ENCODE data around the gene CACNA2D4.

CACNA2D4 gene

DNA sequence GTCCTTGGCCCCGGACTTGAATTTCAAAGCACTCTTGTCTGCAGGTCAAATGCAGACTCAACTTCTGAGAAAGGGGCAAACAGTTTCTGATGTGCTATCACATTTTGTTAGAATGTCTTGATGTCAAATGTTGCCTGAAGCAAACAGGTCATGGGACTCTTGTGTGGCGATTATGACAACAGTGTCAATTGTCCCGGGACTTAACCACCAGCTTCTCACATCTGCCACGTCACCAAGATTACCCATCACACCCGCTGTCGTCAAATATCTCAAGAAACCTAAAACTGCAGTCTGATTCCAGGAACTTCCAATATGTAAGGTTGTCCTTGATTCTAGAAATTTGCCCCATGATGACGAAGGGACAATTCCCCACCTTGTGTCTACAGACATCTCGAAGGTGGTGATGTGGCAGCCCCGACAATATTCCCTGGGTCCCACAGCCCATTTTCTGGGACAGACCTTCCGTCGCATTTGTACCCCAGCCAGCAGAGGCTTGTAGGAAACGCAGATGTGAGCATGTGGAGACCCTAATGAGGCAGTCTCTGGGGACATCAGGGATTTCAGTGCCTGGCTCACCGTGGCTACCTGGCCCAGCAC lies 76.8 kb downstream of the CACNA2D4 start:
- Mint-ChIP-seq H3K36me3 (ENCODE audit: low read depth) (no peaks in the 10 kb centered on the region), H3K4me1 (ENCODE audit: low read depth) (no peaks in the 10 kb centered on the region), H3K27ac (no peak overlapping the region), H3K27me3 (ENCODE audit: low read depth) (no peaks in the 10 kb centered on the region), H3K9me3 (no peaks in the 10 kb centered on the region), H3K4me3 (no peak overlapping the region)
- DNase-seq (ENCODE audit: low spot score): no peak

DNA sequence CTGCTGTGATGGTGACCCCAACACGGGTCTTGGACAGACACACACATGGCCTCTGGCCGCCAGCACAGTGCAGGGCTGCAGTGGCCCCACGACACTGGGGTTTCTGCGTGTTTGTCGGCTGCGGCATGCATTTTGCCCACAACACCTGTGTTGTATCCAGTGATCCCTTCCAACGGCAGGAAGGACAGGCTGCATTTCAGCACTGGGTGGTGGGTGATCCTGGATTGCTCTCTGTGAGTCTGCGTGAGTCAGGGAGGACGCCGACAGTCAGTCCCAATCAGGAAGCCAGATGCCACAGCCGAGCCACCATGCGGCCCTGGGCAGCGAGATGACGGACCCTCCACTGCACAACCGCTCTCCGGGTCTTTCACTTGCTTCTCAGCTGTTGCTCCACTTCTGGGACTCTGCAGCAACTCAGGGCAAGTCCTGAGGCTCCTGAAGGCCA lies 77.4 kb downstream of the CACNA2D4 start:
- Mint-ChIP-seq H3K4me1 (ENCODE audit: low read depth) (no peaks in the 10 kb centered on the region), H3K36me3 (ENCODE audit: low read depth) (no peaks in the 10 kb centered on the region), H3K27me3 (ENCODE audit: low read depth) (no peaks in the 10 kb centered on the region), H3K9me3 (no peaks in the 10 kb centered on the region), H3K27ac (no peak overlapping the region), H3K4me3 (no peak overlapping the region)
- DNase-seq (ENCODE audit: low spot score): no peak

DNA sequence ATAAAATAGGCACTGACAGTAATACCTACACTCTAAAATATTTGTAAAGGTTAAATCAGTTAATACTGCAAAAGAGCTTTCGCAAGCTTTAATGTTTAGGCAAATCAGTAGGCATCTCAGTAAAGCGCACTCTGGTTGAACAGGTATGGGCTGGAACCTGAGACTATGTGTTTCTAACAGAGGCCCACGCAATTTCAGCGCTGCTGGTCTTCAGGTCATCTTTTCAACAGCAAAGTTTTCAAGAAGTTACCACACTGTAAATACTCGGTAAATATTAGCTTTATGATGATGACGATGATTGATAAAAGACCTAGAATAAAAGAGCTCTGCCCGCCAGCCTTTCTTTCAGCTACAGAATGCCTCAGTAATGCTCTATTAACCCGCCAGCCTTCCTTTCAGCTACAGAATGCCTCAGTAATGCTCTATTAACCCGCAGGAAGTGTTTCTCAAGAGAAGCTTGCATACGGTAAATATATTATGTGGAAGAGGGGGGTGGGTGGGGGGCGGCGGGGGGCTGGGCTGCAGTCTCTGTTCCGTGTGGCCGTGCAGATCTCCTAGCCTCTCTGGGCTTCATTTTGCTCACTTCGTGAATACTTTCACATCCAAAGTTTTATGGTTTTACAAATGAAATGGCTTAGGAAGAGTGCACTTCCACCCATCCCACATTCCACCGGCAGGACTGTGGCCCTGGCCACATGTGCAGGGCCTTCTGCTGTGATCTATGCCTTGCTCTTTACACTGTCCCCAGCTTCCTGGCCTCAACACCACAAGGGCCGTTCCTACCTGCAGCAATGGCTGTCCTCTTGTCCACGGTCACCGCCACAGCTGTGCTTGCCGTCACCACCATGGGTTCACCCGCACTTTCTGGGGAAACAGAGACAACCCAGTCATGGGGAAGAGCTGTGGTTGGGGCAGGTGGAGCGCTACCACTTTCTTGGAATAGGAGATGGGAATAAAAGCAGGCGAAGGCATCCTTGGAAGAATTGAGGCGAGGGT lies 78.2 kb downstream of the CACNA2D4 start:
- H3K4me3 Mint-ChIP-seq: no peak overlapping the region
- no peaks in the 10 kb centered on the region for H3K9me3 Mint-ChIP-seq
- no peaks in the 10 kb centered on the region for H3K36me3 Mint-ChIP-seq (ENCODE audit: low read depth)
- H3K4me1 Mint-ChIP-seq (ENCODE audit: low read depth): no peaks in the 10 kb centered on the region
- H3K27me3 Mint-ChIP-seq (ENCODE audit: low read depth): no peaks in the 10 kb centered on the region
- no peak for DNase-seq (ENCODE audit: low spot score)
- no peak overlapping the region for H3K27ac Mint-ChIP-seq

DNA sequence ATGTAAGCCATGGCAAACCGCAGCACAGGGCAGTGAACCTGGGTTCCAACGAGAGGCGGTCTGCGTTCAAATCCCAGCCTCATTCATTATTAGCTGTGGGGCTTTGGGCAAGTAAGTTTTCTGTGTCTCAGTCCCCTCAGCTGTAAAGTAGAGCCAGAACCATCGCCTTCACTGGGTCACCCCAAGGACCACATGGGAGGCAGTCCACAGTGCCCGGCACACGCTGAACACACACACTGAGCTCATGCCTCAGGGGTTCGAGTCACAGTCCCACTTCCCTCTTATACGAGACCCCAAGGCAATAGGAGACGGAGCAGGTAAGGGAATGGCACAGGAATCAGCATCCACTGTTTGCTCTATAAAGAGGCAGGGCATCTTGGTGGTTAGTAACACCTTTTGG lies 79.0 kb downstream of the CACNA2D4 start:
- H3K4me3 Mint-ChIP-seq: no peak overlapping the region
- no peaks in the 10 kb centered on the region for H3K27me3 Mint-ChIP-seq (ENCODE audit: low read depth)
- no peaks in the 10 kb centered on the region for H3K9me3 Mint-ChIP-seq
- H3K36me3 Mint-ChIP-seq (ENCODE audit: low read depth): no peaks in the 10 kb centered on the region
- DNase-seq (ENCODE audit: low spot score): no peak
- H3K4me1 Mint-ChIP-seq (ENCODE audit: low read depth): no peaks in the 10 kb centered on the region
- H3K27ac Mint-ChIP-seq: no peak overlapping the region

DNA sequence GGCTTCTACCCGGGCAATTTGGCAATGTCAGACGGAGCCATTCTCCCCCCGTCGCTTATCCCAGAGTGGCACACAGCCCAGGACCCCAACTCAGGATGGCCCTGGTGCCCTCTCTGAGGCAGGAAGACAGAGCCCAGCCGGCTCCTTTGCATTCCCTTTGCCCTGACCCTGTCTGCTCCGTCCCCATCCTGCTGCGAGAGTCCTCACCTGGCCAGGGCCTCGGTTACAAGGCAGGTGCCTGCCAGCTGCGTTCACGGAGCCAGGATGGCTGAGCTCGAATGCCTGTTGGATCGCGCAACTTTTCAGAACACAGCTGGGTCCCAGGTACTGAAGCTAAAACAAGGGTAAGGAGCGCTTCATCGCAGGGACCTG lies 79.5 kb downstream of the CACNA2D4 start:
- Mint-ChIP-seq H3K4me1 (ENCODE audit: low read depth) (no peaks in the 10 kb centered on the region), H3K4me3 (no peak overlapping the region), H3K27me3 (ENCODE audit: low read depth) (no peaks in the 10 kb centered on the region), H3K9me3 (no peaks in the 10 kb centered on the region), H3K27ac (no peak overlapping the region), H3K36me3 (ENCODE audit: low read depth) (no peaks in the 10 kb centered on the region)
- no peak for DNase-seq (ENCODE audit: low spot score)

DNA sequence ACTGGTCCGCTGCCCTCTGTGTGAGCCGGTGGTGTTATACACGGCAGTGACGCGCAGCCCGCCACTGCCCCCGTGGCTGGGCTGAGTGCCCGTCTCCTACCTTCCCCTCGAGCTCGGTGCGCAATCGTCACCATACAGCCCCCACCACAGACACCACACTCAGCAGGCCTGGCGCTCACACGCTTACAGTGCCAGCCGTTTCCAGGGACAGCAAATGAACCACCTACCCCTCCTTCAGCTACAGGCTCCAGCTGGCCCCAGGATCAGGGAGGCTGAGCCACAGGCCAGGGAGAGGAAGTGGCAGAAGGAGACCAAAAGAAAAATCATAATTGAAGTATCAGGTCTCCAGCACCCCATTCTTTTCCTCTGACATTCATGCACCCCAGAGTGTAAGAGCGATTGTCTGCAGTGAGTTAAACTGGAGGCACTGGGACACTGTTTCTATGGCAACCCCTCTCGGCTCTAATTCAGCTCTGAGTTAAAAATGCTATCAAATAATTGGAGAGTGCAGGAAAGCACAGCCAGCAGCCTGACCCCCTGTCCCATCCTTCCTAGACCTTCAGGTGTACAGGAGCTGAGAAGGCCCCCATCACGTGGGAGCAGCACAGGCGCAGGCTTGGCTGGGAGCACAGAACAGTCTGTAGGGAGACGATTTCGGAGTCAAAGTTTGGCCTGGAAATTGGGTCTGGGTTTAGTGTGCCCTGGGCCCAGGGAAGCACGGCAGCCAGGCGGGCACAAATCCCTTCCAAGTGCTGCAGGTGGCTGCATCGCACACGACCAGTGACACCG lies 80.1 kb downstream of the CACNA2D4 start:
- Mint-ChIP-seq H3K9me3 (no peaks in the 10 kb centered on the region), H3K36me3 (ENCODE audit: low read depth) (no peaks in the 10 kb centered on the region), H3K4me3 (no peak overlapping the region), H3K27me3 (ENCODE audit: low read depth) (no peaks in the 10 kb centered on the region), H3K27ac (no peak overlapping the region), H3K4me1 (ENCODE audit: low read depth) (no peaks in the 10 kb centered on the region)
- DNase-seq (ENCODE audit: low spot score): no peak

DNA sequence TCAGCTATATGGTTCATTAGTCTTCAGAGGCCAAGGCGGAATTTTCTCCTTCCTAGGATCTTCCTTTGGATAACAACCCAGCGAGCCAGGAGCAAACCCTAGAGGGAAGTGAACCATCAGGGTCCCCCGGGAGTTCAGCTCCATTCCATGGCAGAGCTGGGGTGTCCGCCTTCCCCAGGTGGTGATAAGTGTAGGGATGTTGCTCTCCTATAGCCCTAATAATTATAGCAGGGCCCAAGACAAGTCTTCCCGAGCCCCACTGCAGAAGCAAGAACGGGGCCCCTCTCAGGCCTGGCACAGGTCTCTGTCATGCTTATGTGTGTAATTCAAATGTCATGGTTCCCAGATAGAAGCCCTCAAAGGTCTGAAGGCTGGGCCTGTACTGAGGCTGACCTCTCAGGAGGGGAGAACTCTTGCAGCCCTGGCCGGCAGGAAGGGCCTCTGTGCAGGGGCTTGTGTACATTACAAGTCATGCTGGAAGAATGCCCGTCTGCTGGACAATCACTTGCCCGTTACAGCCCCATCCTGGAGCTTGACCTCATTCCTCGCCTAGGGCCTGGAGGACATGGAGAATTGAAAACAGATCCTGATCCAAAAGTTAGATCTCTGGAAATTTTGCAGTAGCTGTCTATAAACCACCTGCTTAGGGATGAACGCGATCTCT lies 80.8 kb downstream of the CACNA2D4 start:
- Mint-ChIP-seq H3K27ac (no peak overlapping the region), H3K27me3 (ENCODE audit: low read depth) (no peaks in the 10 kb centered on the region), H3K36me3 (ENCODE audit: low read depth) (no peaks in the 10 kb centered on the region), H3K9me3 (no peaks in the 10 kb centered on the region), H3K4me1 (ENCODE audit: low read depth) (no peaks in the 10 kb centered on the region), H3K4me3 (no peak overlapping the region)
- DNase-seq (ENCODE audit: low spot score): no peak

DNA sequence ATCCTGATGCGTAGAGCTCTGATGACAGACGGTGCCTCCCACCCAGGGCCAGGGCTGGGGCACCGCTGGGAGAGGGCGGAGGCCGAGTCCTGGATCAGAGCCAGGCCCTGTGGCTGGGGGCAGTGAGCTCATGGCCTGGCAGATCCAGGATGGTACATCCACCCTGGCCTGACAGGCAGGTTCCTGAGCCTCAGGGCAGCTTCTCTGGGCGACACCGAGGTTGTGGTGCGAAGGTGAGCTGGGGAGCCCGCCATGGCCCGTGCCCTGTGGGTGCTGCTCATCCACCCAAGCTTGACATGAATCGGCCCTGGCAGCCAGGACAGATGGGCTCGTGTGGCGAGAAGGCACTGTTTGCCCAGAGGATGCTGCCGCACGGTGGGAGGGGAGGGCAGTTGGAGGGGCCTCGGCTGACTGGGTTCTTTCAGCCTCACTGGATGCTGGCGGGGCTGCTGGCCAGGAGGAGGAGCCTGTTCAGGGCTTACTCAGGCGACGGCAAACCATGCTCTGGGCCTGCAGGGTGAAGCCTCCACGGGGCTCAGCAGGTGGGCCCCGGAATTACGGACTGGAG lies 81.5 kb downstream of the CACNA2D4 start:
- Mint-ChIP-seq H3K27ac (no peak overlapping the region), H3K4me1 (ENCODE audit: low read depth) (no peaks in the 10 kb centered on the region), H3K9me3 (no peaks in the 10 kb centered on the region), H3K4me3 (no peak overlapping the region), H3K36me3 (ENCODE audit: low read depth) (no peaks in the 10 kb centered on the region), H3K27me3 (ENCODE audit: low read depth) (peaks cover 4% of the 10 kb centered on the region)
- no peak for DNase-seq (ENCODE audit: low spot score)

DNA sequence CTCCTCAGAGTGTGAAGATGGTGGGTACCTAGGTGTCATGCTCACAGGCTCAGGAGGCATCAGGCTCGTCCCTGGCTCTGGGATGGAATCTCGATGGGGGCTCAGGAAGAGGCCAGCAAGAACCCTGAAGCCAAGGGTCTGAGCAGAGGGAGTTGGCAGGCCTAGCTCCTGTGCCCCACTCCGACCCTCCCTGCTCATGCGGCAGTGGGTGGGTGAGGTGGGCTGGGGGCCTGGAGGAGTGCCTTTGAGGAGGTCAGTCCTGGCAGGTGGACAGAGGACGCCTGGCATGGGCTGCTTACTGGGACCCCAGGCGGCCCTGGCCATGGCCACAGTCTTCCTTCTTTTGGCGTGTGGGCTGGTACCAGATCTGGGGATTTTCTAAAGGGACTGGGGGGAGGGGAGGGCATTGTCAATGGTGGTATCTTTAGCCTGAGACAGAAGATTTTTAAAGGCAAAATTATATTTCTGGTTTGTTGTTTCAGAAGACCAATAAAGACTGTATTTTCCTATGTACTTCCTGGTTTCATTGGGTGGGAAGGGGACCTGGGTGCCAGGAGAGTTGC lies 82.1 kb downstream of the CACNA2D4 start:
- H3K27ac Mint-ChIP-seq: no peak overlapping the region
- no peaks in the 10 kb centered on the region for H3K4me1 Mint-ChIP-seq (ENCODE audit: low read depth)
- peaks cover 4% of the 10 kb centered on the region for H3K27me3 Mint-ChIP-seq (ENCODE audit: low read depth)
- H3K9me3 Mint-ChIP-seq: no peaks in the 10 kb centered on the region
- H3K4me3 Mint-ChIP-seq: no peak overlapping the region
- H3K36me3 Mint-ChIP-seq (ENCODE audit: low read depth): no peaks in the 10 kb centered on the region
- DNase-seq (ENCODE audit: low spot score): no peak

DNA sequence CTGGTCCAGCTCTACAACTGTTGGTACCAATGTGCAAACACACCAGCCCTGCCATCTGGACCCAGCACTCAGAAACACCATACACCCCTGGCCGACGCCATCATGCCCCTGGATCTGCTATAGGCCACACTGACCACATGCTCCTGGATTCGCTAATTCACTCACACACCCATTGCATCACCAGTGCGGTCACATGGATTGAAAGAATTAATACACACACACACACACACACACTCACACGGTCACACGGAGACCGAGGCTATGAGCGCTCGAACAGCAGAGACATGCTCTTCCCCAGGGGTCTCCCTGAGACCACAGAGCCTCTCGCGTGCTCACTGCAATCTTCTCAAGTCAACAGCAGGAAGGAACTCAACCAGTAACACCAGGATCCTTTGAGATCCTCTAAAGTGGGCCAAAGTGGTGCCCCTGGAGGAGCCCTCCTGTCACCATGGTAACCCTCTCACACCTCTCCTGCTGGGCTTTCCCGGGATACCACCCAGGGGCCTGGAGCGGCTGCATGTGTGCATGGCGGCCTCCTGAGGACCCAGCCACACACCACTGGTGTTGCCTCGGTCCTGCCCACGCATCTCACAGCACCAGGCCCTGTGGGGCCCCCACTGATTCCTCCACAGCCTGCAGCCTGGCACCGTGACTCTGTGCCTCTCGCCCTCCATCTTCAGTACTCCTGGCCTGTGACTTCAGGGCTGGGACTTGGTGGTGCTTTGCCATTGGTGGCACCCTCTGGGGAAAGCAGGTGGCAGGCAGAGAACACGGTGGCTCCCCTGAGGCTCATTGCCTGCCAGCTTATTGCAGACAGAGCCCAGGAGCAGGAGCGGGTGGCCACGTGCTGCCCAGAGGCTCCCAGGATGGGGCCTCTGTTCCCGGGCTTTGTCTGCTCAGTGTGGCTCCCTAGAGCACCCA lies 83.0 kb downstream of the CACNA2D4 start:
- Mint-ChIP-seq H3K27me3 (ENCODE audit: low read depth) (peaks cover 8% of the 10 kb centered on the region), H3K9me3 (no peaks in the 10 kb centered on the region), H3K4me1 (ENCODE audit: low read depth) (no peaks in the 10 kb centered on the region), H3K4me3 (no peak overlapping the region), H3K27ac (no peak overlapping the region), H3K36me3 (ENCODE audit: low read depth) (no peaks in the 10 kb centered on the region)
- DNase-seq (ENCODE audit: low spot score): no peak

DNA sequence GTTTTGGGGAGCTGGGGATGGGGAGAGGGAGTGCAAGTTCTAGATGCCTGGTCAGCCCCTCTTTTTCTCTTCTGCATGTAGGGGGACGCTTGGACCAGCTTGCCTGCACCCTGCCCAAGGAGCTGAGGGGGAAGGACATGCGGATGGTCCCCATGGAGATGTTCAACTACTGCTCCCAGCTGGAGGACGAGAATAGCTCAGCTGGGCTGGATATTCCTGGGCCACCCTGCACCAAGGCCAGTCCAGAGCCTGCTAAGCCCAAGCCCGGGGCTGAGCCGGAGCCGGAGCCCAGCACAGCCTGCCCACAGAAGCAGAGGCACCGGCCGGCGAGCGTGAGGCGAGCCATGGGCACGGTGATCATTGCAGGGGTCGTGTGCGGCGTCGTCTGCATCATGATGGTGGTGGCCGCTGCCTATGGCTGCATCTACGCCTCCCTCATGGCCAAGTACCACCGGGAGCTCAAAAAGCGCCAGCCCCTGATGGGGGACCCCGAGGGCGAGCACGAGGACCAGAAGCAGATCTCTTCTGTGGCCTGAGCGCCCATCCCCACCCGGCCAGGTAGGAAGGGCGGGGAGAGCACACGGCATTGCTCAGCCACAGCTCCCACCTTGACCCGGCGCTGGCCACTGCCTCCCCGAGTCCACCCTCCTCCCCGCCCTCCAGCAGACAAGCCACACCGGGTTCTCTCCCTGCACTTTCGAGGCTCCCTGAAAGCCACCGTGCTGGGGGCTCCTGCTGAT lies 84.1 kb downstream of the CACNA2D4 start:
- Mint-ChIP-seq H3K36me3 (ENCODE audit: low read depth) (no peaks in the 10 kb centered on the region), H3K4me3 (no peak overlapping the region), H3K4me1 (ENCODE audit: low read depth) (no peaks in the 10 kb centered on the region), H3K9me3 (no peaks in the 10 kb centered on the region), H3K27me3 (ENCODE audit: low read depth) (peaks cover 8% of the 10 kb centered on the region), H3K27ac (no peak overlapping the region)
- DNase-seq (ENCODE audit: low spot score): no peak

DNA sequence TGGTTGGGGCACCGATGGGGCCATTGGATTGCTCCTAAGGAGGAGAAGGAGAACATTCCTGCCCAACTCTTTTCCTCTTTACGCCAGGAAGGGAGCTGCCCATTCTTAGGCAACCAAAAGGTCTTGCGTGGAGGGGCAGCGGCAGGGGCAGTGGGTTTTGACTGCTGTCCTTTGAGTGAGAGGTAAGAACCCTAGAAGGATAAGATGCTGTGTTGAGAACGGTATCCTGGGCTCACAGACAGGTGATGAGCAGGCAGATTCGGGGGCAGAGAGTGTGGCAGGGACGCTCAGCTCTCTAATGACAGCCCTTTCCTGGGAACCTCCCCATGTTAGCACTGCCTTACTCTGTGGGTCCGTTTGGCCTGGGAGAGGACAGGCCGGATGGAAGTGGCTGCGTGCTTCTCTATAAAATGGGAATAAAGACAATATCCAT lies 84.8 kb downstream of the CACNA2D4 start:
- no peaks in the 10 kb centered on the region for H3K36me3 Mint-ChIP-seq (ENCODE audit: low read depth)
- H3K9me3 Mint-ChIP-seq: no peaks in the 10 kb centered on the region
- H3K4me1 Mint-ChIP-seq (ENCODE audit: low read depth): no peaks in the 10 kb centered on the region
- H3K27me3 Mint-ChIP-seq (ENCODE audit: low read depth): peaks cover 8% of the 10 kb centered on the region
- H3K27ac Mint-ChIP-seq: no peak overlapping the region
- no peak for DNase-seq (ENCODE audit: low spot score)
- no peak overlapping the region for H3K4me3 Mint-ChIP-seq

Data from T-helper 2 cell treated with Interferon-gamma antibody and Interleukin-4, amounts not matched to agents 5 μg/mL and 100 μg/mL, for 36 hours (primary cell).